H1 (cell line): ENCODE data around the gene GAPDH. TPM values are rescaled to one million over a fixed set of nuclear protein-coding genes. Genes with fewer than 3 reads are reported as not detected.
"Not testable (repeated sequence)": the region's sequence is repeated elsewhere in the genome, so short reads cannot be mapped to it uniquely, and the experiment has no call there.

Experiments
- CTCF ChIA-PET: fragments of 300-600 bp; sonication (Branson Sonifier 250); formaldehyde crosslinking; loops from one replicate; lab custom pipeline; 2021; ENCODE audit not compliant: partially characterized antibody; lab: Charles Lee
- POLR2A ChIA-PET: fragments of 300-600 bp; sonication (Branson Sonifier 250); formaldehyde crosslinking; loops from one replicate; lab custom pipeline; 2021; ENCODE audit warnings: inconsistent platforms; ENCODE audit not compliant: partially characterized antibody; lab: Charles Lee
- DNase-seq, 2 experiments: peaks; one replicate each; pipeline versions ENCODE4 v3.0.0 to v3.0.0-alpha.2; 2010 to 2022; ENCODE audit warnings: low spot score in 2 of 2, low read depth in 1 of 2, mixed read lengths in 1 of 2
- FAIRE-seq: peaks from 2 replicates; lab custom pipeline; 2011; peaks lifted over from hg19 to GRCh38; lab: Jason Lieb, UNC
- H2AFZ ChIP-seq: 2 replicates; pipeline ENCODE4 v1.8.1; 2012; ENCODE audit warnings: low read length, inconsistent platforms
- H2AK5ac ChIP-seq: 2 replicates; pipeline ENCODE4 v1.6.1; 2013; ENCODE audit warnings: low read depth, low read length
- H2BK120ac ChIP-seq: replicated peaks from 2 replicates; pipeline ENCODE3; 2013; ENCODE audit warnings: low read depth, low read length, inconsistent platforms
- H2BK12ac ChIP-seq: 2 replicates; pipeline ENCODE4 v1.6.1; 2013; ENCODE audit warnings: low read depth, low read length
- H2BK15ac ChIP-seq: 2 replicates; pipeline ENCODE4 v1.6.1; 2013; ENCODE audit warnings: low read length
- H2BK20ac ChIP-seq: 2 replicates; pipeline ENCODE4 v1.6.1; 2013; ENCODE audit warnings: low read length
- H2BK5ac ChIP-seq: 2 replicates; pipeline ENCODE4 v1.6.1; 2013; ENCODE audit warnings: low read depth, low read length
- H3K14ac ChIP-seq: 2 replicates; pipeline ENCODE4 v1.6.1; 2013; ENCODE audit warnings: inconsistent platforms; ENCODE audit not compliant: insufficient read length
- H3K18ac ChIP-seq: 2 replicates; pipeline ENCODE4 v1.6.1; 2013; ENCODE audit warnings: low read length; ENCODE audit errors: extremely low read depth
- H3K23ac ChIP-seq: 2 replicates; pipeline ENCODE4 v1.6.1; 2013; ENCODE audit warnings: inconsistent platforms; ENCODE audit not compliant: insufficient read length
- H3K23me2 ChIP-seq: 2 replicates; pipeline ENCODE4 v1.6.1; 2013; ENCODE audit warnings: low read depth, low read length
- H3K27ac ChIP-seq: 2 replicates; pipeline ENCODE4 v1.6.1; 2011; ENCODE audit warnings: low read depth, low read length, inconsistent platforms
- H3K27me3 ChIP-seq, 4 experiments: replicated peaks in 1 of 4; 1 replicate in 1 of 4; 2 replicates in 3 of 4; pipeline versions ENCODE4 v1.6.1 to v1.8.1; 2011 to 2013; ENCODE audit warnings: low read length in 3 of 4, mild to moderate bottlenecking in 3 of 4, inconsistent platforms in 2 of 4, mixed read lengths in 2 of 4, moderate library complexity in 1 of 4; ENCODE audit not compliant: control insufficient read depth in 3 of 4, insufficient read depth in 3 of 4; ENCODE audit errors: extremely low read depth in 1 of 4
- H3K36me3 ChIP-seq, 4 experiments: 2 replicates each; pipeline versions ENCODE4 v1.6.1 to v1.8.1; 2011 to 2013; ENCODE audit warnings: mild to moderate bottlenecking in 4 of 4, low read length in 3 of 4, moderate library complexity in 2 of 4, control low read depth in 1 of 4, inconsistent platforms in 1 of 4; ENCODE audit not compliant: insufficient read depth in 4 of 4, control insufficient read depth in 2 of 4
- H3K4ac ChIP-seq: replicated peaks from 2 replicates; pipeline ENCODE3; 2013; ENCODE audit warnings: low read length, low read depth, mixed read lengths, inconsistent platforms; ENCODE audit not compliant: insufficient read length
- H3K4me1 ChIP-seq, 4 experiments: replicated peaks in 1 of 4; 1 replicate in 1 of 4; 2 replicates in 3 of 4; pipeline versions ENCODE4 v1.6.1 to v1.8.1; 2011 to 2013; ENCODE audit warnings: low read length in 3 of 4, inconsistent platforms in 2 of 4, mixed read lengths in 1 of 4; ENCODE audit not compliant: insufficient read depth in 4 of 4, control insufficient read depth in 3 of 4
- H3K4me2 ChIP-seq, 2 experiments: 2 replicates each; pipeline versions ENCODE4 v1.6.1 to v1.8.1; 2011 to 2013; ENCODE audit warnings: low read depth in 2 of 2, low read length in 2 of 2, control low read depth in 1 of 2, inconsistent platforms in 1 of 2, mild to moderate bottlenecking in 1 of 2; ENCODE audit not compliant: insufficient read depth in 1 of 2
- H3K4me3 ChIP-seq, 4 experiments: fragments of 200-600, 300-600 bp in 1 of 4; sonication (generic), shearing (Covaris generic), sonication (Bioruptor Twin) in 1 of 4; 2 replicates each; pipeline versions ENCODE4 v1.5.1 to v1.8.1; 2011 to 2016; ENCODE audit warnings: low read length in 4 of 4, low read depth in 3 of 4, control low read depth in 2 of 4, inconsistent platforms in 2 of 4, mild to moderate bottlenecking in 2 of 4, mixed read lengths in 1 of 4, moderate library complexity in 1 of 4; ENCODE audit not compliant: insufficient read depth in 2 of 4; ENCODE audit errors: extremely low read depth in 1 of 4
- H3K56ac ChIP-seq: replicated peaks from 2 replicates; pipeline ENCODE3; 2013; ENCODE audit warnings: low read depth, mild to moderate bottlenecking, mixed read lengths, low read length, inconsistent platforms; ENCODE audit not compliant: insufficient read length
- H3K79me1 ChIP-seq: 2 replicates; pipeline ENCODE4 v1.6.1; 2013; ENCODE audit warnings: low read depth, low read length, control low read depth
- H3K79me2 ChIP-seq, 2 experiments: 2 replicates each; pipeline versions ENCODE4 v1.6.1 to v1.8.1; 2012 to 2013; ENCODE audit warnings: low read length in 2 of 2, mild to moderate bottlenecking in 2 of 2, inconsistent platforms in 1 of 2; ENCODE audit not compliant: insufficient read depth in 2 of 2, control insufficient read depth in 1 of 2
- H3K9ac ChIP-seq, 4 experiments: replicated peaks in 1 of 4; 1 replicate in 1 of 4; 2 replicates in 3 of 4; pipeline versions ENCODE4 v1.6.1 to v1.8.1; 2011 to 2013; ENCODE audit warnings: low read depth in 3 of 4, low read length in 3 of 4, control low read depth in 2 of 4, mild to moderate bottlenecking in 2 of 4, moderate library complexity in 2 of 4, inconsistent platforms in 1 of 4; ENCODE audit errors: extremely low read depth in 1 of 4
- H3K9me3 ChIP-seq, 2 experiments: 2 replicates each; pipeline versions ENCODE4 v1.6.1 to v1.8.1; 2012 to 2013; ENCODE audit warnings: mild to moderate bottlenecking in 2 of 2, moderate library complexity in 2 of 2, control low read depth in 1 of 2, inconsistent platforms in 1 of 2, low read depth in 1 of 2, low read length in 1 of 2, mixed read lengths in 1 of 2; ENCODE audit not compliant: insufficient read depth in 2 of 2
- H4K20me1 ChIP-seq, 2 experiments: replicated peaks in 1 of 2; 2 replicates each; pipeline versions ENCODE3 to v1.8.1; 2011 to 2013; ENCODE audit warnings: inconsistent platforms in 2 of 2, low read length in 2 of 2, mild to moderate bottlenecking in 1 of 2; ENCODE audit not compliant: insufficient read depth in 2 of 2, control insufficient read depth in 1 of 2
- H4K5ac ChIP-seq: 2 replicates; pipeline ENCODE4 v1.6.1; 2013; ENCODE audit warnings: low read length, low read depth, mixed read lengths, inconsistent platforms; ENCODE audit not compliant: insufficient read length
- H4K8ac ChIP-seq: 2 replicates; pipeline ENCODE4 v1.8.0; 2013; ENCODE audit warnings: mild to moderate bottlenecking, moderate library complexity, low read length, inconsistent platforms; ENCODE audit not compliant: insufficient read depth; ENCODE audit errors: extremely low read depth
- H4K91ac ChIP-seq: replicated peaks from 2 replicates; pipeline ENCODE3; 2013; ENCODE audit warnings: low read length, mixed read lengths, inconsistent platforms; ENCODE audit not compliant: insufficient read length
- ASH2L ChIP-seq: fragments of 200-600, 300-600 bp; sonication (generic); IDR thresholded peaks from one replicate; pipeline ENCODE4 v1.7.1; 2017; ENCODE audit warnings: low read length
- BACH1 ChIP-seq: IDR thresholded peaks from 2 replicates; pipeline ENCODE4 v1.6.1; 2012; ENCODE audit warnings: low read length, improper control_type of control experiment
- CHD1 ChIP-seq: IDR thresholded peaks from 2 replicates; pipeline ENCODE4 v1.6.1; 2012; ENCODE audit warnings: low read depth, low read length, improper control_type of control experiment
- JUN ChIP-seq: IDR thresholded peaks from 2 replicates; pipeline ENCODE4 v1.6.1; 2011; ENCODE audit warnings: low read depth, mild to moderate bottlenecking, improper control_type of control experiment, low read length
- KDM5A ChIP-seq: fragments of 200-600 bp; IDR thresholded peaks from 2 replicates; pipeline ENCODE4 v1.7.1; 2012; ENCODE audit warnings: mild to moderate bottlenecking, low read length, inconsistent platforms, mixed read lengths
- RXRA ChIP-seq: IDR thresholded peaks from 2 replicates; pipeline ENCODE4 v1.6.1; 2011; ENCODE audit warnings: low read depth, mild to moderate bottlenecking, low read length, moderate library complexity; ENCODE audit not compliant: insufficient read depth
- YY1 ChIP-seq: IDR thresholded peaks from 2 replicates; pipeline ENCODE4 v1.6.1; 2011; ENCODE audit warnings: low read depth, mild to moderate bottlenecking, low read length
- WGBS, 2 experiments: shearing (Covaris generic) in 1 of 2; methylation state at CpG; one replicate each; pipeline versions ENCODE4 v1.1.6 to v1.1.7; 2013 to 2015; ENCODE audit warnings: low lambda C conversion rate in 2 of 2, mixed read lengths in 2 of 2, inconsistent platforms in 1 of 2, low coverage in 1 of 2, missing lambda C conversion rate in 1 of 2; ENCODE audit not compliant: insufficient replicate concordance in 2 of 2, insufficient coverage in 1 of 2, insufficient read length in 1 of 2; ENCODE audit errors: extremely low coverage in 1 of 2, missing lambda C conversion rate in 1 of 2; 5-methylcytosine and 5-hydroxymethylcytosine counted together
- polyA plus RNA-seq, 7 experiments: library from polyadenylated mRNA; depleted of rRNA in 3 of 7; stranded (reverse) in 5 of 7; unstranded in 2 of 7; fragments of >200 nt in 5 of 7; fragments of 200-250 nt in 2 of 7; gene quantifications; 1 replicate in 5 of 7; 2 replicates in 1 of 7; 4 replicates in 1 of 7; pipeline versions ENCODE4 v1.2.1 to v1.2.3, GENCODE V29; 2011 to 2013; ENCODE audit warnings: missing spikeins in 2 of 7, mixed read lengths in 2 of 7
- total RNA-seq: library from RNA; stranded (reverse); fragmentation: NEBNext Ultra II Directional; extraction: Animal tissue kit (Norgen Biotek cat#: 25700); gene quantifications from 2 replicates; pipeline ENCODE4 v1.2.1, GENCODE V29; 2021

Gene GAPDH
- total and polyA plus RNA-seq, 2 of the 8 experiments (the other 6 are each of a cell fraction or from before 2014, with no cell fraction given), result 5,175 to 15,878 TPM

- TF ChIP-seq KDM5A (no peak), JUN (no peak), CHD1 (no peak), BACH1 (no peak), RXRA (no peak), ASH2L (no peak), YY1 (no peak)
These were observed 50.0 kb downstream of the GAPDH start (continued) for GRCh38 chr12:6584293-6584692.

- H3K9ac ChIP-seq, result not testable (repeated sequence)
These were observed 52.3 kb downstream of the GAPDH start for GRCh38 chr12:6586569-6586968.

More at GRCh38 chr12:6586569-6586968, 52.3 kb downstream of the GAPDH start:
- H3K9me3 ChIP-seq, H3K18ac ChIP-seq, H4K91ac ChIP-seq, H3K27me3 ChIP-seq, DNase-seq, H3K23me2 ChIP-seq, H3K79me1 ChIP-seq, H3K79me2 ChIP-seq, H2BK120ac ChIP-seq, H4K8ac ChIP-seq, H2AK5ac ChIP-seq, H2BK12ac ChIP-seq, H2BK20ac ChIP-seq, H3K4me1 ChIP-seq, H4K5ac ChIP-seq, H3K4me2 ChIP-seq, H3K56ac ChIP-seq, H3K4me3 ChIP-seq, FAIRE-seq, H2AFZ ChIP-seq, H3K4ac ChIP-seq, H3K23ac ChIP-seq, H2BK5ac ChIP-seq, H2BK15ac ChIP-seq, H3K27ac ChIP-seq, H3K14ac ChIP-seq: not testable (repeated sequence)
- ChIA-PET POLR2A (interaction anchor here (1.4 to 18.0 kb wide), 5 partner anchors 9 to 247 kb away, joined by 4 to 225 read pairs (median 8); partner anchors contain the start of gene NOP2), CTCF (interaction anchor here (0.5 to 4.5 kb wide), 9 partner anchors 9 to 250 kb away, joined by 3 to 18 read pairs (median 3); no protein-coding TSS in a partner anchor)
- WGBS, 2 experiments, result 96% methylated on average over 8 of the region's 8 CpGs; no CpG with 5 or more reads in 1 of the 2 experiments
- peaks cover 4 to 11% of the 10 kb centered on the region in 2 experiments for H4K20me1 ChIP-seq
- H3K36me3 ChIP-seq, result peaks cover 47 to 95% (median 74%) of the 10 kb centered on the region in 4 experiments
